Liver (tissue), 9 donors: ENCODE data around the gene ARFIP1. TPM values are rescaled to one million over a fixed set of nuclear protein-coding genes. Genes with fewer than 3 reads are reported as not detected.

Experiments
- DNase-seq: peaks from one replicate; pipeline ENCODE4 v3.0.0-alpha.2; 2017; ENCODE audit warnings: low spot score
- H3K27ac ChIP-seq, 2 donors: one replicate each; pipeline ENCODE4 v1.7.0; 2013; ENCODE audit warnings: inconsistent platforms in 2 of 2, low read length in 2 of 2, control low read depth in 1 of 2, low read depth in 1 of 2, mild to moderate bottlenecking in 1 of 2
- H3K27me3 ChIP-seq, 4 donors: one replicate each; pipeline versions ENCODE4 v1.6.1 to v1.7.0; 2013; ENCODE audit warnings: low read length in 3 of 4, inconsistent platforms in 1 of 4, mild to moderate bottlenecking in 1 of 4, moderate library complexity in 1 of 4; ENCODE audit not compliant: control insufficient read depth in 4 of 4, insufficient read depth in 4 of 4
- H3K36me3 ChIP-seq, 4 donors: one replicate each; pipeline versions ENCODE4 v1.6.1 to v1.7.0; 2013; ENCODE audit warnings: low read length in 3 of 4, mild to moderate bottlenecking in 3 of 4, low read depth in 1 of 4, moderate library complexity in 1 of 4; ENCODE audit not compliant: control insufficient read depth in 4 of 4, insufficient read depth in 3 of 4
- H3K4me1 ChIP-seq, 4 donors: one replicate each; pipeline versions ENCODE4 v1.6.1 to v1.7.0; 2013; ENCODE audit warnings: low read length in 3 of 4, mild to moderate bottlenecking in 3 of 4, moderate library complexity in 1 of 4; ENCODE audit not compliant: control insufficient read depth in 4 of 4, insufficient read depth in 4 of 4
- H3K4me3 ChIP-seq, 3 donors: one replicate each; pipeline versions ENCODE4 v1.6.1 to v1.7.0; 2013; ENCODE audit warnings: low read length in 3 of 3, control low read depth in 1 of 3, low read depth in 1 of 3, mild to moderate bottlenecking in 1 of 3
- H3K9ac ChIP-seq, 2 donors: one replicate each; pipeline ENCODE4 v1.7.0; 2013; ENCODE audit warnings: low read length in 2 of 2, mild to moderate bottlenecking in 2 of 2, moderate library complexity in 2 of 2, control low read depth in 1 of 2, low read depth in 1 of 2
- H3K9me3 ChIP-seq, 4 donors: one replicate each; pipeline versions ENCODE4 v1.6.1 to v1.7.0; 2013; ENCODE audit warnings: low read length in 3 of 4; ENCODE audit not compliant: control insufficient read depth in 4 of 4
- EGR1 ChIP-seq, 2 donors: IDR thresholded peaks; 2 replicates each; pipeline ENCODE4 v1.6.1; 2016 to 2018; ENCODE audit warnings: antibody characterized with exemption in 2 of 2, low read depth in 2 of 2
- FOXA1 ChIP-seq: IDR thresholded peaks from 2 replicates; pipeline ENCODE4 v1.6.1; 2016; ENCODE audit warnings: antibody characterized with exemption
- FOXA2 ChIP-seq: IDR thresholded peaks from 2 replicates; pipeline ENCODE4 v1.6.1; 2016; ENCODE audit warnings: antibody characterized with exemption
- GABPA ChIP-seq, 2 donors: IDR thresholded peaks in 1 of 2; conservative IDR thresholded peaks in 1 of 2; 2 replicates each; pipeline ENCODE4 v1.6.1; 2016; ENCODE audit warnings: antibody characterized with exemption in 2 of 2, mild to moderate bottlenecking in 1 of 2, moderate library complexity in 1 of 2
- HNF4A ChIP-seq, 2 donors: conservative IDR thresholded peaks; 2 replicates each; pipeline ENCODE4 v1.6.1; 2016; ENCODE audit warnings: antibody characterized with exemption in 2 of 2, mild to moderate bottlenecking in 2 of 2
- HNF4G ChIP-seq: IDR thresholded peaks from 2 replicates; pipeline ENCODE4 v1.6.1; 2016; ENCODE audit warnings: antibody characterized with exemption
- JUND ChIP-seq, 2 donors: IDR thresholded peaks; 2 replicates each; pipeline ENCODE4 v1.6.1; 2016; ENCODE audit warnings: antibody characterized with exemption in 2 of 2
- NR2F2 ChIP-seq: IDR thresholded peaks from 2 replicates; pipeline ENCODE4 v1.6.1; 2016; ENCODE audit warnings: antibody characterized with exemption
- RAD21 ChIP-seq, 2 donors: IDR thresholded peaks; 2 replicates each; pipeline ENCODE4 v1.6.1; 2016; ENCODE audit warnings: antibody characterized with exemption in 2 of 2, mild to moderate bottlenecking in 2 of 2
- RXRA ChIP-seq, 2 donors: IDR thresholded peaks; 2 replicates each; pipeline ENCODE4 v1.6.1; 2017 to 2018; ENCODE audit warnings: antibody characterized with exemption in 2 of 2, mild to moderate bottlenecking in 1 of 2
- SP1 ChIP-seq: IDR thresholded peaks from 2 replicates; pipeline ENCODE4 v1.6.1; 2018; ENCODE audit warnings: antibody characterized with exemption, mild to moderate bottlenecking
- TAF1 ChIP-seq: conservative IDR thresholded peaks from 2 replicates; pipeline ENCODE4 v1.6.1; 2016; ENCODE audit warnings: antibody characterized with exemption, mild to moderate bottlenecking
- YY1 ChIP-seq: IDR thresholded peaks from 2 replicates; pipeline ENCODE4 v1.6.1; 2016; ENCODE audit warnings: antibody characterized with exemption, mild to moderate bottlenecking
- WGBS: extraction: QIAGEN DNeasy Blood & Tissue Kit; methylation state at CpG from one replicate; pipeline ENCODE4 v1.1.7; 2013; 5-methylcytosine and 5-hydroxymethylcytosine counted together
- polyA plus RNA-seq, 2 donors: library from polyadenylated mRNA; stranded (reverse) in 1 of 2; unstranded in 1 of 2; fragments of 200-250 nt in 1 of 2; fragments of >200 nt in 1 of 2; fragmentation: Nextera tagmentation in 1 of 2; extraction: Ambion mirVana in 1 of 2; gene quantifications; one replicate each; pipeline versions ENCODE4 v1.2.1 to v1.2.3, GENCODE V29; 2013 to 2015
- total RNA-seq, 2 donors: library from RNA; depleted of rRNA; stranded (reverse); fragments of >200 nt; gene quantifications; one replicate each; pipeline ENCODE4 v1.2.3, GENCODE V29; 2014
- TF ChIP-seq, protein P1 (sequence below): IDR thresholded peaks from 2 replicates; pipeline ENCODE4 v1.6.1; 2016; ENCODE audit warnings: antibody characterized with exemption, mild to moderate bottlenecking
- TF ChIP-seq, protein P2 (sequence below): IDR thresholded peaks from 2 replicates; pipeline ENCODE4 v1.6.1; 2016; ENCODE audit warnings: antibody characterized with exemption
- TF ChIP-seq, protein P3 (sequence below): IDR thresholded peaks from 2 replicates; pipeline ENCODE4 v1.6.1; 2016; ENCODE audit warnings: antibody characterized with exemption
- TF ChIP-seq, protein P4 (sequence below): fragments of 150-350 bp; IDR thresholded peaks from 2 replicates; pipeline ENCODE4 v1.5.1; 2017; ENCODE audit warnings: improper control_type of control experiment, low read depth, low read length; ENCODE audit not compliant: missing input control
- TF ChIP-seq, protein P5 (sequence below): IDR thresholded peaks from 2 replicates; pipeline ENCODE4 v1.6.1; 2016; ENCODE audit warnings: antibody characterized with exemption
- donor health status: healthy.
- donor health status: healthy.
- donor health status: healthy.
- donor health status: healthy.
- donor health status: healthy.

ARFIP1 gene
- total and polyA plus RNA-seq, 4 donors: 6.8 to 16.8 (median 14.9) TPM

DNA sequence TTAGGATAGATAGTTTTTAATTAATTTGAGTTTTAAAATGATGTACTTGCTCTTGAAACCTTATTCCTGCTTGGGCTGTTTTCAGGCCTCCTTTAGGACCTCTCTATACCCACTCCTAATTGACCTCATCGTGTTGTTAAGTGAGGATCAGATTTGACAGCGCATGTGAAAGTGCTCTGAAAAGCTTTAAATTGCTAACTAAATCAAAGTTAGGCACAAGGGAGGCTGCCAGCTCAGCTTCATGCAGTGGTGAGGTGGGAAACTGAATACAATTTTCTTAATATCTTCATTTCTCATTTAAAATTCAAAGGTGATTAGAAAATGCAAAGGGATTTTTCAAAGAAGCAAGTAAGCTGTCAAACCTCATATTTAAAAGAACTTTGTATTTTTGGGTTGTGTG, 176.4 kb downstream of the ARFIP1 start:
- Histone ChIP-seq H3K4me3 (no peak overlapping the region), H3K27me3 (no peaks in the 10 kb centered on the region), H3K4me1 (peaks cover 0 to 11% (median 9%) of the 10 kb centered on the region in 4 donors), H3K27ac (no peak overlapping the region), H3K9ac (no peak overlapping the region), H3K9me3 (no peaks in the 10 kb centered on the region), H3K36me3 (no peaks in the 10 kb centered on the region)
- WGBS: 78% methylated on average over 2 of the region's 2 CpGs
- no peak for TF ChIP-seq HNF4G
- no peak for TF ChIP-seq JUND (IDR thresholded peaks at IDR 0.05)
- TF ChIP-seq SP1: no peak
- TF ChIP-seq, protein P1, sequence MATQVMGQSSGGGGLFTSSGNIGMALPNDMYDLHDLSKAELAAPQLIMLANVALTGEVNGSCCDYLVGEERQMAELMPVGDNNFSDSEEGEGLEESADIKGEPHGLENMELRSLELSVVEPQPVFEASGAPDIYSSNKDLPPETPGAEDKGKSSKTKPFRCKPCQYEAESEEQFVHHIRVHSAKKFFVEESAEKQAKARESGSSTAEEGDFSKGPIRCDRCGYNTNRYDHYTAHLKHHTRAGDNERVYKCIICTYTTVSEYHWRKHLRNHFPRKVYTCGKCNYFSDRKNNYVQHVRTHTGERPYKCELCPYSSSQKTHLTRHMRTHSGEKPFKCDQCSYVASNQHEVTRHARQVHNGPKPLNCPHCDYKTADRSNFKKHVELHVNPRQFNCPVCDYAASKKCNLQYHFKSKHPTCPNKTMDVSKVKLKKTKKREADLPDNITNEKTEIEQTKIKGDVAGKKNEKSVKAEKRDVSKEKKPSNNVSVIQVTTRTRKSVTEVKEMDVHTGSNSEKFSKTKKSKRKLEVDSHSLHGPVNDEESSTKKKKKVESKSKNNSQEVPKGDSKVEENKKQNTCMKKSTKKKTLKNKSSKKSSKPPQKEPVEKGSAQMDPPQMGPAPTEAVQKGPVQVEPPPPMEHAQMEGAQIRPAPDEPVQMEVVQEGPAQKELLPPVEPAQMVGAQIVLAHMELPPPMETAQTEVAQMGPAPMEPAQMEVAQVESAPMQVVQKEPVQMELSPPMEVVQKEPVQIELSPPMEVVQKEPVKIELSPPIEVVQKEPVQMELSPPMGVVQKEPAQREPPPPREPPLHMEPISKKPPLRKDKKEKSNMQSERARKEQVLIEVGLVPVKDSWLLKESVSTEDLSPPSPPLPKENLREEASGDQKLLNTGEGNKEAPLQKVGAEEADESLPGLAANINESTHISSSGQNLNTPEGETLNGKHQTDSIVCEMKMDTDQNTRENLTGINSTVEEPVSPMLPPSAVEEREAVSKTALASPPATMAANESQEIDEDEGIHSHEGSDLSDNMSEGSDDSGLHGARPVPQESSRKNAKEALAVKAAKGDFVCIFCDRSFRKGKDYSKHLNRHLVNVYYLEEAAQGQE: no peak
- TF ChIP-seq TAF1: no peak
- TF ChIP-seq, protein P2, sequence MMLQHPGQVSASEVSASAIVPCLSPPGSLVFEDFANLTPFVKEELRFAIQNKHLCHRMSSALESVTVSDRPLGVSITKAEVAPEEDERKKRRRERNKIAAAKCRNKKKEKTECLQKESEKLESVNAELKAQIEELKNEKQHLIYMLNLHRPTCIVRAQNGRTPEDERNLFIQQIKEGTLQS: no peak
- TF ChIP-seq NR2F2: no peak
- no peak for TF ChIP-seq HNF4A (conservative IDR thresholded peaks at IDR 0.05)
- TF ChIP-seq GABPA (IDR thresholded peaks at IDR 0.05 in 1 of 2, conservative IDR thresholded peaks at IDR 0.05 in 1 of 2): no peak
- no peak for TF ChIP-seq RAD21 (IDR thresholded peaks at IDR 0.05)
- TF ChIP-seq, protein P3, sequence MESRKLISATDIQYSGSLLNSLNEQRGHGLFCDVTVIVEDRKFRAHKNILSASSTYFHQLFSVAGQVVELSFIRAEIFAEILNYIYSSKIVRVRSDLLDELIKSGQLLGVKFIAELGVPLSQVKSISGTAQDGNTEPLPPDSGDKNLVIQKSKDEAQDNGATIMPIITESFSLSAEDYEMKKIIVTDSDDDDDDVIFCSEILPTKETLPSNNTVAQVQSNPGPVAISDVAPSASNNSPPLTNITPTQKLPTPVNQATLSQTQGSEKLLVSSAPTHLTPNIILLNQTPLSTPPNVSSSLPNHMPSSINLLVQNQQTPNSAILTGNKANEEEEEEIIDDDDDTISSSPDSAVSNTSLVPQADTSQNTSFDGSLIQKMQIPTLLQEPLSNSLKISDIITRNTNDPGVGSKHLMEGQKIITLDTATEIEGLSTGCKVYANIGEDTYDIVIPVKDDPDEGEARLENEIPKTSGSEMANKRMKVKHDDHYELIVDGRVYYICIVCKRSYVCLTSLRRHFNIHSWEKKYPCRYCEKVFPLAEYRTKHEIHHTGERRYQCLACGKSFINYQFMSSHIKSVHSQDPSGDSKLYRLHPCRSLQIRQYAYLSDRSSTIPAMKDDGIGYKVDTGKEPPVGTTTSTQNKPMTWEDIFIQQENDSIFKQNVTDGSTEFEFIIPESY: no peak
- TF ChIP-seq YY1: no peak
- TF ChIP-seq FOXA1: no peak
- TF ChIP-seq, protein P4, sequence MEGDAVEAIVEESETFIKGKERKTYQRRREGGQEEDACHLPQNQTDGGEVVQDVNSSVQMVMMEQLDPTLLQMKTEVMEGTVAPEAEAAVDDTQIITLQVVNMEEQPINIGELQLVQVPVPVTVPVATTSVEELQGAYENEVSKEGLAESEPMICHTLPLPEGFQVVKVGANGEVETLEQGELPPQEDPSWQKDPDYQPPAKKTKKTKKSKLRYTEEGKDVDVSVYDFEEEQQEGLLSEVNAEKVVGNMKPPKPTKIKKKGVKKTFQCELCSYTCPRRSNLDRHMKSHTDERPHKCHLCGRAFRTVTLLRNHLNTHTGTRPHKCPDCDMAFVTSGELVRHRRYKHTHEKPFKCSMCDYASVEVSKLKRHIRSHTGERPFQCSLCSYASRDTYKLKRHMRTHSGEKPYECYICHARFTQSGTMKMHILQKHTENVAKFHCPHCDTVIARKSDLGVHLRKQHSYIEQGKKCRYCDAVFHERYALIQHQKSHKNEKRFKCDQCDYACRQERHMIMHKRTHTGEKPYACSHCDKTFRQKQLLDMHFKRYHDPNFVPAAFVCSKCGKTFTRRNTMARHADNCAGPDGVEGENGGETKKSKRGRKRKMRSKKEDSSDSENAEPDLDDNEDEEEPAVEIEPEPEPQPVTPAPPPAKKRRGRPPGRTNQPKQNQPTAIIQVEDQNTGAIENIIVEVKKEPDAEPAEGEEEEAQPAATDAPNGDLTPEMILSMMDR: no peak
- TF ChIP-seq RXRA (IDR thresholded peaks at IDR 0.05): no peak
- TF ChIP-seq EGR1 (IDR thresholded peaks at IDR 0.05; ENCODE audit: low read depth in 2 of 2): no peak
- TF ChIP-seq FOXA2: no peak
- TF ChIP-seq, protein P5, sequence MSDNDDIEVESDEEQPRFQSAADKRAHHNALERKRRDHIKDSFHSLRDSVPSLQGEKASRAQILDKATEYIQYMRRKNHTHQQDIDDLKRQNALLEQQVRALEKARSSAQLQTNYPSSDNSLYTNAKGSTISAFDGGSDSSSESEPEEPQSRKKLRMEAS: no peak
- no peak for DNase-seq
